K562 (cell line): Measurements from ENCODE around the gene TSSK2. TPM values are rescaled to one million over a fixed set of nuclear protein-coding genes. Genes with fewer than 3 reads are reported as not detected.

Experiments
- ATAC-seq: fragments of 200-7000 bp; cut with Tn5 transposase; 3 replicates; pipeline ENCODE4 v1.9.1; 2020; ENCODE audit warnings: moderate library complexity
- BruUV-seq: library from RNA; stranded (reverse); fragments of 400-500 nt; replicated peaks from 2 replicates; lab custom pipeline; 2021; lab: Mats Ljungman, UMichigan
- CTCF ChIA-PET: fragments of 300-600 bp; formaldehyde crosslinking; extraction: SDS; loops from one replicate; lab custom pipeline; 2021; ENCODE audit warnings: low intra/inter-chr PET ratio; lab: Yijun Ruan, JAX
- POLR2A ChIA-PET: fragments of 300-600, 350-650 bp; sonication (Branson Sonifier 250); formaldehyde crosslinking; extraction: SDS; loops from one replicate; lab custom pipeline; 2021; ENCODE audit warnings: antibody characterized with exemption, inconsistent platforms; lab: Yijun Ruan, JAX
- DNase-seq, 4 experiments: peaks; one replicate each; pipeline versions ENCODE4 v3.0.0 to v3.0.0-alpha.2; 2011 to 2018; ENCODE audit warnings: low spot score in 3 of 4, mixed read lengths in 3 of 4; ENCODE audit errors: extremely low read depth in 1 of 4
- FAIRE-seq: peaks from 2 replicates; lab custom pipeline; 2011; peaks lifted over from hg19 to GRCh38; lab: Jason Lieb, UNC
- H2AFZ ChIP-seq: 2 replicates; pipeline ENCODE4 v1.6.0; 2011; ENCODE audit warnings: low read depth, low read length, control low read depth, inconsistent platforms
- H3K27ac ChIP-seq: fragments of 200-600 bp; 3 replicates; pipeline ENCODE4 v1.8.0; 2011; ENCODE audit warnings: low read depth, mild to moderate bottlenecking, control low read depth, inconsistent platforms, low read length, moderate library complexity, mixed read lengths; ENCODE audit errors: extremely low read depth
- H3K27me3 ChIP-seq, 2 experiments: fragments of 300-600 bp in 1 of 2; 2 replicates in 1 of 2; 3 replicates in 1 of 2; pipeline versions ENCODE4 v1.6.0 to v1.8.0; 2011; ENCODE audit warnings: inconsistent platforms in 2 of 2, low read length in 2 of 2, mild to moderate bottlenecking in 1 of 2, mixed read lengths in 1 of 2, moderate library complexity in 1 of 2; ENCODE audit not compliant: control insufficient read depth in 2 of 2, insufficient read depth in 2 of 2
- H3K36me3 ChIP-seq: fragments of 300-600 bp; 3 replicates; pipeline ENCODE4 v1.8.0; 2011; ENCODE audit warnings: mild to moderate bottlenecking, low read length, inconsistent platforms; ENCODE audit not compliant: control insufficient read depth, insufficient read depth
- H3K4me1 ChIP-seq, 2 experiments: fragments of 200-600 bp in 1 of 2; replicated peaks in 1 of 2; 2 replicates in 1 of 2; 3 replicates in 1 of 2; pipeline versions ENCODE4 v1.5.1 to v1.8.0; 2011; ENCODE audit warnings: inconsistent platforms in 2 of 2, low read length in 2 of 2, mild to moderate bottlenecking in 1 of 2, mixed read lengths in 1 of 2, moderate library complexity in 1 of 2; ENCODE audit not compliant: control insufficient read depth in 2 of 2, insufficient read depth in 2 of 2
- H3K4me2 ChIP-seq: 2 replicates; pipeline ENCODE4 v1.6.1; 2011; ENCODE audit warnings: low read length, control low read depth, inconsistent platforms, mixed read lengths; ENCODE audit not compliant: insufficient read depth
- H3K4me3 ChIP-seq: fragments of 200-600 bp; sonication (generic), shearing (Covaris generic); 2 replicates; pipeline ENCODE4 v1.5.1; 2016; ENCODE audit warnings: control low read depth, inconsistent platforms
- H3K79me2 ChIP-seq: fragments of 200-600 bp; 3 replicates; pipeline ENCODE4 v1.8.0; 2011; ENCODE audit warnings: low read length, inconsistent platforms; ENCODE audit not compliant: control insufficient read depth, insufficient read depth
- H3K9ac ChIP-seq, 2 experiments: 2 replicates each; pipeline versions ENCODE4 v1.6.0 to v1.6.1; 2011; ENCODE audit warnings: low read depth in 2 of 2, low read length in 2 of 2, control low read depth in 1 of 2, inconsistent platforms in 1 of 2, mild to moderate bottlenecking in 1 of 2, mixed read lengths in 1 of 2; ENCODE audit not compliant: insufficient read depth in 1 of 2
- H3K9me1 ChIP-seq: one replicate; pipeline ENCODE4 v1.6.0; 2011; ENCODE audit warnings: inconsistent platforms, mild to moderate bottlenecking, low read length, moderate library complexity; ENCODE audit not compliant: control insufficient read depth, insufficient read depth
- H3K9me3 ChIP-seq: replicated peaks from 2 replicates; pipeline ENCODE4 v1.5.1; 2011; ENCODE audit warnings: low read depth, low read length, inconsistent platforms; ENCODE audit not compliant: control insufficient read depth, insufficient read depth
- H4K20me1 ChIP-seq: replicated peaks from 2 replicates; pipeline ENCODE4 v1.6.1; 2011; ENCODE audit warnings: low read length, inconsistent platforms, mixed read lengths; ENCODE audit not compliant: control insufficient read depth, insufficient read depth
- CHCHD3 ChIP-seq: fragments of 250-450 bp; sonication (Bioruptor Pico); IDR thresholded peaks from 2 replicates; pipeline ENCODE4 v2.1.2; 2022; ENCODE audit warnings: mild to moderate bottlenecking
- CSDE1 ChIP-seq, 2 experiments: fragments of 450-650 bp; IDR thresholded peaks; 2 replicates each; pipeline ENCODE4 v1.6.1; 2016; ENCODE audit warnings: mild to moderate bottlenecking in 1 of 2
- FUS ChIP-seq: fragments of 200-400 bp; formaldehyde crosslinking; optimal IDR thresholded peaks from 2 replicates; pipeline ENCODE3; 2017; ENCODE audit warnings: low read depth, low read length
- NBN ChIP-seq: fragments of 450-650 bp; IDR thresholded peaks from 2 replicates; pipeline ENCODE4 v1.6.1; 2016; ENCODE audit warnings: low read depth, mild to moderate bottlenecking
- RBFOX2 ChIP-seq: fragments of 200-400 bp; formaldehyde crosslinking; IDR thresholded peaks from 2 replicates; pipeline ENCODE4 v1.6.1; 2017; ENCODE audit warnings: low read depth, mild to moderate bottlenecking, low read length, moderate library complexity
- TRIM24 ChIP-seq, 2 experiments: fragments of 450-650 bp; IDR thresholded peaks; 2 replicates each; pipeline ENCODE4 v1.6.1; 2016
- WGBS: fragments of 100-300 bp; shearing (Covaris generic); methylation state at CpG from one replicate; pipeline ENCODE4 v1.1.6; 2016; ENCODE audit warnings: low coverage, mixed read lengths; ENCODE audit not compliant: insufficient coverage; ENCODE audit errors: missing lambda C conversion rate; 5-methylcytosine and 5-hydroxymethylcytosine counted together
- in situ Hi-C: fragments of 300-500 bp; cut with MboI; formaldehyde crosslinking; loops from 4 replicates; pipeline ENCODE4 v1.15.0; 2018; ENCODE audit warnings: inconsistent platforms, mixed read lengths
- intact Hi-C: fragments of 100-400 bp; cut with micrococcal nuclease; formaldehyde crosslinking; loops from 2 replicates; pipeline ENCODE4 v1.14.2; 2022
- polyA plus RNA-seq, 8 experiments: library from polyadenylated mRNA; depleted of rRNA in 4 of 8; stranded (reverse) in 5 of 8; unstranded in 3 of 8; fragments of >200 nt; fragmentation: Nextera tagmentation in 2 of 8; fragmentation: Illumina TruSeq in 1 of 8; extraction: Ambion mirVana in 2 of 8; extraction: Trizol in 1 of 8; gene quantifications; 2 replicates each; pipeline versions ENCODE4 v1.2.1 to v1.2.3, GENCODE V29; 2011 to 2014; ENCODE audit warnings: inconsistent platforms in 1 of 8, missing spikeins in 1 of 8
- total RNA-seq, 7 experiments: library from RNA; depleted of rRNA in 6 of 7; stranded (reverse); fragments of >200 nt in 6 of 7; fragmentation: Illumina TruSeq in 2 of 7; extraction: Trizol in 2 of 7; gene quantifications; 2 replicates each; pipeline versions ENCODE4 v1.2.1 to v1.2.3, GENCODE V29; 2011 to 2021; ENCODE audit warnings: low replicate concordance in 1 of 7
- TF ChIP-seq, protein P1 (sequence below), 2 experiments: fragments of 450-650 bp; IDR thresholded peaks; 2 replicates each; pipeline ENCODE4 v1.6.1; 2016; ENCODE audit warnings: mild to moderate bottlenecking in 2 of 2, borderline replicate concordance in 1 of 2, low read depth in 1 of 2, moderate library complexity in 1 of 2
- TF ChIP-seq, protein P2 (sequence below): sonication (generic); formaldehyde crosslinking; IDR thresholded peaks from 2 replicates; pipeline ENCODE4 v1.8.0; 2022; ENCODE audit warnings: mild to moderate bottlenecking, missing genetic modification reagents, borderline replicate concordance
- TF ChIP-seq, protein P3 (sequence below): fragments of 250-450 bp; sonication (Bioruptor Pico); IDR thresholded peaks from 2 replicates; pipeline ENCODE4 v1.5.0; 2022; ENCODE audit warnings: mild to moderate bottlenecking

TSSK2 gene
- total and polyA plus RNA-seq, 9 of the 15 experiments (the other 6 are each of a cell fraction or from before 2014, with no cell fraction given) = 0.04 TPM; not detected in 8

- H3K79me2 ChIP-seq = peaks cover 8% of the 10 kb centered on the region; the same call in 2 of the 3 replicates
- ATAC-seq (peak; percentile 42), FAIRE-seq (no peak), DNase-seq (peak in 2 of 4 experiments; percentile 41 to 46)
- 0 out of 4 replicates have a peak overlapping the region, but pooled peaks of 1 of the 2 experiments have one; percentile 0 for H3K9ac ChIP-seq
- H3K36me3 ChIP-seq = peaks cover 32% of the 10 kb centered on the region; the same call in 2 of the 3 replicates
- CTCF ChIA-PET = no interaction called here
- no peak overlapping the region for H2AFZ ChIP-seq
- peaks cover 7 to 18% of the 10 kb centered on the region in 2 experiments for H3K4me1 ChIP-seq
- in situ Hi-C loops = no loop called here
- WGBS = 64% methylated on average over 3 of the region's 3 CpGs
- peak overlapping the region; percentile 2; the same call in 1 of the 3 replicates for H3K27ac ChIP-seq
- peaks cover 7% of the 10 kb centered on the region for H3K9me1 ChIP-seq
- no peaks in the 10 kb centered on the region for H3K27me3 ChIP-seq
- H4K20me1 ChIP-seq = peaks cover 12% of the 10 kb centered on the region
- H3K4me3 ChIP-seq = no peak overlapping the region
- no peaks in the 10 kb centered on the region for H3K9me3 ChIP-seq
- BruUV-seq = no TSS peak
- no peak overlapping the region for H3K4me2 ChIP-seq
- POLR2A ChIA-PET = no interaction called here
- intact Hi-C loops = no loop called here
- TF ChIP-seq, protein P1, sequence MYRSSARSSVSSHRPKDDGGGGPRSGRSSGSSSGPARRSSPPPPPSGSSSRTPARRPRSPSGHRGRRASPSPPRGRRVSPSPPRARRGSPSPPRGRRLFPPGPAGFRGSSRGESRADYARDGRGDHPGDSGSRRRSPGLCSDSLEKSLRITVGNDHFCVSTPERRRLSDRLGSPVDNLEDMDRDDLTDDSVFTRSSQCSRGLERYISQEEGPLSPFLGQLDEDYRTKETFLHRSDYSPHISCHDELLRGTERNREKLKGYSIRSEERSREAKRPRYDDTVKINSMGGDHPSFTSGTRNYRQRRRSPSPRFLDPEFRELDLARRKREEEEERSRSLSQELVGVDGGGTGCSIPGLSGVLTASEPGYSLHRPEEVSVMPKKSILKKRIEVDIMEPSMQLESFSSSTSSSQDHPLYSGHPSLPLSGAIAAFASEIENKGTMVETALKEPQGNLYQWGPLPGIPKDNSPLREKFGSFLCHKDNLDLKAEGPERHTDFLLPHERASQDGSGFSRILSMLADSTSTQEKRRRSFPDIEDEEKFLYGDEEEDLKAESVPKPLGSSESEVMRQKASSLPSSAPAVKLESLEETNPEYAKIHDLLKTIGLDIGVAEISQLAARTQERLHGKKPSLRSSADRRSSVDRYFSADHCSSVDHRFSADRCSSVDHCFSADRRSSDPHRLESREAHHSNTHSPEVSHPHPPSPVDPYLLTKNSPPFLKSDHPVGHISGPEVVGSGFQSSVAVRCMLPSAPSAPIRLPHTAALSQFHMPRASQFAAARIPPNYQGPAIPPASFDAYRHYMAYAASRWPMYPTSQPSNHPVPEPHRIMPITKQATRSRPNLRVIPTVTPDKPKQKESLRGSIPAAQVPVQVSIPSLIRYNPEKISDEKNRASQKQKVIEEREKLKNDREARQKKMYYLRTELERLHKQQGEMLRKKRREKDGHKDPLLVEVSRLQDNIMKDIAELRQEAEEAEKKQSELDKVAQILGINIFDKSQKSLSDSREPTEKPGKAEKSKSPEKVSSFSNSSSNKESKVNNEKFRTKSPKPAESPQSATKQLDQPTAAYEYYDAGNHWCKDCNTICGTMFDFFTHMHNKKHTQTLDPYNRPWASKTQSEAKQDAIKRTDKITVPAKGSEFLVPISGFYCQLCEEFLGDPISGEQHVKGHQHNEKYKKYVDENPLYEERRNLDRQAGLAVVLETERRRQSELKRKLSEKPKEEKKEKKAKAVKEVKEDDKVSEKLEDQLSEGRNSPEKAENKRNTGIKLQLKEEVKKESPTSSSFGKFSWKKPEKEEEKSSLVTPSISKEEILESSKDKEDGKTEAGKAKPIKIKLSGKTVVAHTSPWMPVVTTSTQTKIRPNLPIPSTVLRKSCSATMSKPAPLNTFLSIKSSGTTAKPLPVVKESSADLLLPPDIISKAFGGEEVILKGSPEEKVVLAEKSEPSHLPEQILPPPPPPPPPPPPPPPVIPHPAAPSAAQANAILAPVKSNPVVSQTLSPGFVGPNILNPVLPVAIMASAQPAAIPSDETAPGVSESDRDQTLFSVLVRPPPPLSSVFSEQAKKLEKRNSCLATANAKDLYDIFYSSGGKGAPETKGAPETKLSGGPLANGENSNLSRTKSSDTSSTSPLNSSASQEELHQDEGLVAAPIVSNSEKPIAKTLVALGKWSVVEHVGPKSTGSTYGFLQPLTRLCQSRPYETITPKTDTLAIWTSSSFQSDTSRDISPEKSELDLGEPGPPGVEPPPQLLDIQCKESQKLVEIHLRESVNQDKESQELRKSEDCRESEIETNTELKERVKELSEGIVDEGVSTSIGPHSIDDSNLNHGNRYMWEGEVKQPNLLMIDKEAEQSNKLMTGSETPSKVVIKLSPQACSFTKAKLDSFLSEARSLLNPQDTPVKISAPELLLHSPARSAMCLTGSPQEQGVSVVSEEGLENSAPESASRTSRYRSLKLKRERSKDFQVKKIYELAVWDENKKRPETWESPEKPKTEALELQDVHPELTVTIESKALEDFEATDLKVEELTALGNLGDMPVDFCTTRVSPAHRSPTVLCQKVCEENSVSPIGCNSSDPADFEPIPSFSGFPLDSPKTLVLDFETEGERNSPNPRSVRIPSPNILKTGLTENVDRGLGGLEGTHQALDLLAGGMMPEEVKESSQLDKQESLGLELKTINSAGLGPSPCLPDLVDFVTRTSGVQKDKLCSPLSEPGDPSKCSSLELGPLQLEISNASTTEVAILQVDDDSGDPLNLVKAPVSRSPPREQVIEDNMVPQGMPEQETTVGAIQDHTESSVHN (IDR thresholded peaks at IDR 0.05; ENCODE audit: borderline replicate concordance in 1 of 2, low read depth in 1 of 2) = no peak
- TF ChIP-seq CHCHD3 (CRISPR knock-in tag) (0 out of 2 replicates have a peak, but pooled peaks have one; percentile 35), NBN (no peak), RBFOX2 (no peak), CSDE1 (IDR thresholded peaks at IDR 0.05) (no peak), TRIM24 (IDR thresholded peaks at IDR 0.05) (no peak), FUS (no peak)
- TF ChIP-seq, protein P2, sequence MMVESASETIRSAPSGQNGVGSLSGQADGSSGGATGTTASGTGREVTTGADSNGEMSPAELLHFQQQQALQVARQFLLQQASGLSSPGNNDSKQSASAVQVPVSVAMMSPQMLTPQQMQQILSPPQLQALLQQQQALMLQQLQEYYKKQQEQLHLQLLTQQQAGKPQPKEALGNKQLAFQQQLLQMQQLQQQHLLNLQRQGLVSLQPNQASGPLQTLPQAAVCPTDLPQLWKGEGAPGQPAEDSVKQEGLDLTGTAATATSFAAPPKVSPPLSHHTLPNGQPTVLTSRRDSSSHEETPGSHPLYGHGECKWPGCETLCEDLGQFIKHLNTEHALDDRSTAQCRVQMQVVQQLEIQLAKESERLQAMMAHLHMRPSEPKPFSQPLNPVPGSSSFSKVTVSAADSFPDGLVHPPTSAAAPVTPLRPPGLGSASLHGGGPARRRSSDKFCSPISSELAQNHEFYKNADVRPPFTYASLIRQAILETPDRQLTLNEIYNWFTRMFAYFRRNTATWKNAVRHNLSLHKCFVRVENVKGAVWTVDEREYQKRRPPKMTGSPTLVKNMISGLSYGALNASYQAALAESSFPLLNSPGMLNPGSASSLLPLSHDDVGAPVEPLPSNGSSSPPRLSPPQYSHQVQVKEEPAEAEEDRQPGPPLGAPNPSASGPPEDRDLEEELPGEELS (CRISPR knock-in tag) = peak; percentile 55; the same call in 1 of the 2 replicates
- TF ChIP-seq, protein P3, sequence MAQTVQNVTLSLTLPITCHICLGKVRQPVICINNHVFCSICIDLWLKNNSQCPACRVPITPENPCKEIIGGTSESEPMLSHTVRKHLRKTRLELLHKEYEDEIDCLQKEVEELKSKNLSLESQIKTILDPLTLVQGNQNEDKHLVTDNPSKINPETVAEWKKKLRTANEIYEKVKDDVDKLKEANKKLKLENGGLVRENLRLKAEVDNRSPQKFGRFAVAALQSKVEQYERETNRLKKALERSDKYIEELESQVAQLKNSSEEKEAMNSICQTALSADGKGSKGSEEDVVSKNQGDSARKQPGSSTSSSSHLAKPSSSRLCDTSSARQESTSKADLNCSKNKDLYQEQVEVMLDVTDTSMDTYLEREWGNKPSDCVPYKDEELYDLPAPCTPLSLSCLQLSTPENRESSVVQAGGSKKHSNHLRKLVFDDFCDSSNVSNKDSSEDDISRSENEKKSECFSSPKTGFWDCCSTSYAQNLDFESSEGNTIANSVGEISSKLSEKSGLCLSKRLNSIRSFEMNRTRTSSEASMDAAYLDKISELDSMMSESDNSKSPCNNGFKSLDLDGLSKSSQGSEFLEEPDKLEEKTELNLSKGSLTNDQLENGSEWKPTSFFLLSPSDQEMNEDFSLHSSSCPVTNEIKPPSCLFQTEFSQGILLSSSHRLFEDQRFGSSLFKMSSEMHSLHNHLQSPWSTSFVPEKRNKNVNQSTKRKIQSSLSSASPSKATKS (CRISPR knock-in tag) = no peak
Observed at GRCh38 chr22:19086896-19087295, 44.2 kb upstream of the TSSK2 start.
